ENCODE measurements around the gene POTEI. TPM values are rescaled to one million over a fixed set of nuclear protein-coding genes. Genes with fewer than 3 reads are reported as not detected.
"Not testable (repeated sequence)": the region's sequence is repeated elsewhere in the genome, so short reads cannot be mapped to it uniquely, and the experiment has no call there.

POTEI gene
- total and polyA plus RNA-seq, 2 donors: 0.14 TPM

DNA sequence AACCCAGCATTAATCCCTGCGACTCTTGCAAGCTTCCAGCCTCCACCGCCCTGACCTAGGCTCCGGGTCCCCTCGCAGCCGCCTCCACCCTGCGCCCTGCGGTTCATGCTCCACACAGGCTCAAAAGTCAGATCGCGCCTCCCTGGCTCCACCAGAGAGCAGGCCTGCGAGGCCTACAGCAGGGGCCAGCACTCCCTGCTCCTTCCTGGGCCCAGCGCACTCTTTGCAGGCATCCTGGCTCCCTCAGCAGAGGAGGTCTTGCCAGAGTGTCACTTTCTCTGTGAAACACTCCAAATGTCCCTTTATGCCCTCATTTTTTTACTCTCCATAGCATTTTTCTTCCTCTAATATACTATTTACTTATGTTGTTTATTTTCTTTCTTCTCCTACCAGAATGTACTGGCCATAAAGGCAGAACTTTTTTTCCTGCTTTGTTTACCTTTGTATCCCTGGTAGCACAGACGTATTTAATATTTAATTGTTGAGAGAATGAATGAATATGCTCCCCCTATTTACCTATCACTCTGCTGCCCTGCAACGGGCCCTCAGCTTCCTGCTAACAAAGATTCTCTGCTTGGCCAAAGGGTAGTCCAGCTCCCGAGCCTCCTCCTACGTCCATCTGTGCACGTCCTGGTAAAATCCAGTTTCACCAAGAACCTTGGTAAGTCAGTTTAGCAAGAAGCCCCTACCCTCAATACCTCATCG, 2.8 kb upstream of the POTEI start:
- H3K9me3 ChIP-seq (ENCODE audit: control insufficient read depth in 2 of 2, insufficient read depth in 1 of 2, low read length in 1 of 2); H3K4me1 ChIP-seq (ENCODE audit: control insufficient read depth in 2 of 2, insufficient read depth in 2 of 2, low read length in 2 of 2); DNase-seq (ENCODE audit: low read depth in 6 of 9, low spot score in 9 of 9); H3K27me3 ChIP-seq (ENCODE audit: control insufficient read depth in 2 of 2, insufficient read depth in 1 of 2, low read length in 1 of 2); H3K36me3 ChIP-seq (ENCODE audit: control insufficient read depth in 2 of 2, insufficient read depth in 2 of 2, low read length in 1 of 2); H3K27ac ChIP-seq (ENCODE audit: low read depth in 1 of 2, low read length in 1 of 2); H3K4me3 ChIP-seq (ENCODE audit: low read length in 2 of 2): not testable (repeated sequence)
- 96% methylated on average over 4 of the region's 17 CpGs for WGBS

DNA sequence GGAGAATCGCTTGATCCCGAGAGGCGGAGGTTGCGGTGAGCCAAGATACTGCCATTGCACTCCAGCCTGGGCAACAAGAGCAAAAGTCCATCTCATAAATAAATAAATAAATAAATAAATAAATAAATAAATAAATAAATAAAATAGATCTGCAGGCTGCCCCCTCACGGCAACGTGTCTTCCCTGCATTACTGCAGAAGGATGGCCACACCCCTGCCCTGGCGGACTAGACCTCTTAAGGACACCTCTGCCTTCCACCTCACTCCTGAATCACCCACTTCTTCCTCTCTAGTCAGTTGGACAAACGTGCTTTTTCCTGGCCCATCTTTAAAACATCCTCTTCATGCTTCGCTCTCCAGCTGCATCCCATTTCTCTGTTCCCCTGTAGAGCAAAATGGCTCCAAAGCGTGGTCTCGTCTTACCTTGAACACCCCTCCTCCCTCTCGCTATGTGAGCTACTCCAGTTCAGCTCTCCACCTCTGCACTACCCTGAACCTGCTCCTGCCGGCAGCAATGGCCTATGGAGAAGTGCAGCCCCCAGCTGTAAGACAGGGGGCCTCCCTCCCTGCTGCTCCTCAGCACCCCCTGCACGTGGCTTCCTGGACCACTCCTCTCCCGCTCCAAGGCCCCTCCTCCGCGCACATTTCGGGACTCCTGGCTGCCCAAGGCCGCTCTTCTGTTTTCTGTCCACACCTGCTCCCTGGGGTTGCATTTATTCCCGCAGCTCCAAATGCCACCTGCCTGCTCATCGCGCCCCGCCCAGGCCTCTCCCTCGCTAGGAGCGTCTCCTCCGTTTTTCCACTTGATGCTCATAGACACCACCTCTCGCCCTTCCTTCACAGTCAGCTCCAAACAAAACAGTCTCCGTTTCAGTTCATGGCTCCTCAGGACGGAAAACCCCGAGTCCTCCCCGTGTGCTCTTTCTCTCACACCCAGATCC, 1.9 kb upstream of the POTEI start:
- not testable (repeated sequence) for H3K4me3 ChIP-seq (ENCODE audit: low read length in 2 of 2); H3K9me3 ChIP-seq (ENCODE audit: control insufficient read depth in 2 of 2, insufficient read depth in 1 of 2, low read length in 1 of 2); H3K27me3 ChIP-seq (ENCODE audit: control insufficient read depth in 2 of 2, insufficient read depth in 1 of 2, low read length in 1 of 2); H3K27ac ChIP-seq (ENCODE audit: low read depth in 1 of 2, low read length in 1 of 2); H3K36me3 ChIP-seq (ENCODE audit: control insufficient read depth in 2 of 2, insufficient read depth in 2 of 2, low read length in 1 of 2); H3K4me1 ChIP-seq (ENCODE audit: control insufficient read depth in 2 of 2, insufficient read depth in 2 of 2, low read length in 2 of 2); DNase-seq (ENCODE audit: low read depth in 6 of 9, low spot score in 9 of 9)
- no CpG with 5 or more reads among the region's 31 CpGs for WGBS

DNA sequence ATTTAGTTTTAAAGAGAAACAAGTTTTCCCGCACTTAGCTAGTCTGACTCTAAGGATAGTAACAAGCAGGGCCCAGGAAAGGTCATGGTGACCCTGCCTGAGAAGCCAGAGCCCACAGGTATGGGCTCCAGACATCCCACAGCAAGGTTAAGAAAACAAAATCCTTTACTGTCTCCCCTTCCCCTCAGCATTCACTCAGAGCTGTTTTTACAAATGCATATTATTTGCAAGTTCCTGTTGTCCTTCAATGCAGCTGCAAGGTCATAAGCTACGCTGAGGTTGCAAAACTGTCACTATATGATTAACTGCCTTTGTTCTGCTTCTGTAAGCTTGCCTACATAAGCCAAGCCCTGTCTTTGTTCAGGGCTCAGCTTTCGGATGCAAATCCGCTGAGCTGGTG, 18.1 kb downstream of the POTEI start:
- WGBS: 67% methylated on average over 3 of the region's 4 CpGs
- not testable (repeated sequence) for H3K9me3 ChIP-seq (ENCODE audit: control insufficient read depth in 2 of 2, insufficient read depth in 1 of 2, low read length in 1 of 2); DNase-seq (ENCODE audit: low read depth in 6 of 9, low spot score in 9 of 9); H3K27ac ChIP-seq (ENCODE audit: low read depth in 1 of 2, low read length in 1 of 2); H3K4me3 ChIP-seq (ENCODE audit: low read length in 2 of 2); H3K27me3 ChIP-seq (ENCODE audit: control insufficient read depth in 2 of 2, insufficient read depth in 1 of 2, low read length in 1 of 2); H3K4me1 ChIP-seq (ENCODE audit: control insufficient read depth in 2 of 2, insufficient read depth in 2 of 2, low read length in 2 of 2); H3K36me3 ChIP-seq (ENCODE audit: control insufficient read depth in 2 of 2, insufficient read depth in 2 of 2, low read length in 1 of 2)

DNA sequence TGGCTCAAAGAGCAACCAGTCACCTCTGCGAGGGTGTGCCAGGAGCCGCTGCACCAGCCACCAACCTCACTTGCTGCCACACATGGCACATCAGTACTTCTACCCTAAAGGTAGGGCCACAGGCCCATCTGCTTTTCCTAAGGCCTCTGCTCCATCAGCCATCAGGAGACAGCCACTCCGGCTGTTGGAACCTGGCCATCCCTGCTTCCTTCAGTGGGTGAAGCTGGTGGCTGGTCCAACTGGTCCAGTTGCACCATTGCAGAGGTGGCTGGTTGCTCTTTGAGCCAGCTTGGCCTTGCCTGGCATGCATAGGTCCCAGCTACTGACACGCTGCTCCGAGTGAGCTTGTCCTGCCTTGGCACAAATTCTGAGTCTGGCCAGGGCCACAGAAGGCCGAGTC, 53.7 kb downstream of the POTEI start:
- WGBS: 95% methylated on average over 6 of the region's 6 CpGs
- not testable (repeated sequence) for H3K4me1 ChIP-seq (ENCODE audit: control insufficient read depth in 2 of 2, insufficient read depth in 2 of 2, low read length in 2 of 2); H3K36me3 ChIP-seq (ENCODE audit: control insufficient read depth in 2 of 2, insufficient read depth in 2 of 2, low read length in 1 of 2); H3K27ac ChIP-seq (ENCODE audit: low read depth in 1 of 2, low read length in 1 of 2); H3K9me3 ChIP-seq (ENCODE audit: control insufficient read depth in 2 of 2, insufficient read depth in 1 of 2, low read length in 1 of 2); H3K4me3 ChIP-seq (ENCODE audit: low read length in 2 of 2); DNase-seq (ENCODE audit: low read depth in 6 of 9, low spot score in 9 of 9); H3K27me3 ChIP-seq (ENCODE audit: control insufficient read depth in 2 of 2, insufficient read depth in 1 of 2, low read length in 1 of 2)

DNA sequence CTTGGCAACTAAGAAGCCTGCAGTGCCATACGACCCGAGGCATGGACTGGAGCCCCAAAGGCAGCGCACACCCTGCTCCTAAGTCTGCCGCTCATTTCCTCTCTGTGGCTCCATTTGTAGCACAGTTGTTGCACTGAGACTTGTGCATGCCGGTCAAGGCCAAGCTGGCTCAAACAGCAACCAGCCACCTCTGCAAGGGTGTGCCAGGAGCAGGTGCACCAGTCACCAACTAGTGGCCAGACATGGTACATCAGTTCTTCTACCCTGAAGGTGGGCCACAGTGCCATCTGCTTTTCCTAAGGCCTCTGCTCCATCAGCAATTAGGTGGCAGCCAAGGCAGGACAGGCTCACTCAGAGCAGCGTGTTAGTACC, 54.4 kb downstream of the POTEI start:
- H3K27me3 ChIP-seq (ENCODE audit: control insufficient read depth in 2 of 2, insufficient read depth in 1 of 2, low read length in 1 of 2); H3K4me3 ChIP-seq (ENCODE audit: low read length in 2 of 2); H3K9me3 ChIP-seq (ENCODE audit: control insufficient read depth in 2 of 2, insufficient read depth in 1 of 2, low read length in 1 of 2); DNase-seq (ENCODE audit: low read depth in 6 of 9, low spot score in 9 of 9); H3K36me3 ChIP-seq (ENCODE audit: control insufficient read depth in 2 of 2, insufficient read depth in 2 of 2, low read length in 1 of 2); H3K4me1 ChIP-seq (ENCODE audit: control insufficient read depth in 2 of 2, insufficient read depth in 2 of 2, low read length in 2 of 2); H3K27ac ChIP-seq (ENCODE audit: low read depth in 1 of 2, low read length in 1 of 2): not testable (repeated sequence)
- WGBS: 95% methylated on average over 6 of the region's 6 CpGs

DNA sequence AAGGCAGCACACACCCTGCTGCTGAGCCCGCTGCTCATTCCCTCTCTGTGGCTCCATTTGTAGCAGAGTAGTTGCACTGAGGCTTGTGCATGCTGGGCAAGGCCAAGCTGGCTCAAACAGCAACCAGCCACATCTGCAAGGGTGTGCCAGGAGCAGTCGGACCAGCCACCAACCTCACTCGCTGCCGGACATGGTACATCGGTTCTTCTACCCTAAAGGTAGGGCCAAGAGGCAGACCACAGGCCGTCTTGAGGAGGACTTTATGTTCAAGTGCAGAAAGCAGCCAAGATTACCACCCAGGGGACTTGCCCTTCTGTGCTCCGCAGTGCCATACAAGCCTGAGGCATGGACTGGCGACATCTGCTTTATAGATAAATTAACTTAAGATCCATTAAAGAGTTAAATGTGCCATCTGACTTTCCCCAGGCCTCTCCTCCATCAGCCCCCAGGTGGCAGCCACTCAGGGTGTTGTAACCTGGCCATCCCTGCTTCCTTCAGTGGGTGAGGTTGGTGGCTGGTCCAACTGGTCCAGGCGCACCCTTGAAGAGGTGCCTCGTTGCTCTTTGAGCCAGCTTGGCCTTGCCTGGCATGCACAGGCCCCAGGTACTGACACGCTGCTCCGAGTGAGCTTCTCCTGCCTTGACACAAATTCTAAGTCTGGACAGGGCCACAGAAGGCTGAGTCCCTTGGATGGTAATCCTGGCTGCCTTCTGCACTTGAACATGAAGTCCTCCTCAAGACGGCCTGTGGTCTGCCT, 55.0 kb downstream of the POTEI start:
- not testable (repeated sequence) for H3K27me3 ChIP-seq (ENCODE audit: control insufficient read depth in 2 of 2, insufficient read depth in 1 of 2, low read length in 1 of 2); H3K27ac ChIP-seq (ENCODE audit: low read depth in 1 of 2, low read length in 1 of 2); H3K4me1 ChIP-seq (ENCODE audit: control insufficient read depth in 2 of 2, insufficient read depth in 2 of 2, low read length in 2 of 2); H3K36me3 ChIP-seq (ENCODE audit: control insufficient read depth in 2 of 2, insufficient read depth in 2 of 2, low read length in 1 of 2); H3K4me3 ChIP-seq (ENCODE audit: low read length in 2 of 2); DNase-seq (ENCODE audit: low read depth in 6 of 9, low spot score in 9 of 9); H3K9me3 ChIP-seq (ENCODE audit: control insufficient read depth in 2 of 2, insufficient read depth in 1 of 2, low read length in 1 of 2)
- whole genome bisulfite sequencing: 95% methylated on average over 12 of the region's 13 CpGs

DNA sequence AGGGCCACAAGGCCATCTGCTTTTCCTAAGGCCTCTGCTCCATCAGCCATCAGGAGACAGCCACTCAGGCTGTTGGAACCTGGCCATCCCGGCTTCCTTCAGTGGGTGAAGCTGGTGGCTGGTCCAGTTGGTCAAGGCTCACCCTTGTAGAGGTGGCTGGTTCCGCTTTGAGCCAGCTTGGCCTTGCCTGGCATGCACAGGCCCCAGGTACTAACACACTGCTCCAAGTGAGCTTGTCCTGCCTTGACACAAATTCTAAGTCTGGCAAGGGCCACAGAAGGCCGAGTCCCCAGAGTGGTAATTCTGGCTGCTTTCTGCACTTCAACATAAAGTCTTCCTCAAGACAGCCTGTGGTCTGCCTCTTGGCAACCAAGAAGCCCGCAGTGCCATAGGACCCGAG, 56.2 kb downstream of the POTEI start:
- 93% methylated on average over 4 of the region's 5 CpGs for WGBS
- H3K4me3 ChIP-seq (ENCODE audit: low read length in 2 of 2); H3K36me3 ChIP-seq (ENCODE audit: control insufficient read depth in 2 of 2, insufficient read depth in 2 of 2, low read length in 1 of 2); H3K9me3 ChIP-seq (ENCODE audit: control insufficient read depth in 2 of 2, insufficient read depth in 1 of 2, low read length in 1 of 2); H3K27me3 ChIP-seq (ENCODE audit: control insufficient read depth in 2 of 2, insufficient read depth in 1 of 2, low read length in 1 of 2); H3K4me1 ChIP-seq (ENCODE audit: control insufficient read depth in 2 of 2, insufficient read depth in 2 of 2, low read length in 2 of 2); H3K27ac ChIP-seq (ENCODE audit: low read depth in 1 of 2, low read length in 1 of 2); DNase-seq (ENCODE audit: low read depth in 6 of 9, low spot score in 9 of 9): not testable (repeated sequence)

DNA sequence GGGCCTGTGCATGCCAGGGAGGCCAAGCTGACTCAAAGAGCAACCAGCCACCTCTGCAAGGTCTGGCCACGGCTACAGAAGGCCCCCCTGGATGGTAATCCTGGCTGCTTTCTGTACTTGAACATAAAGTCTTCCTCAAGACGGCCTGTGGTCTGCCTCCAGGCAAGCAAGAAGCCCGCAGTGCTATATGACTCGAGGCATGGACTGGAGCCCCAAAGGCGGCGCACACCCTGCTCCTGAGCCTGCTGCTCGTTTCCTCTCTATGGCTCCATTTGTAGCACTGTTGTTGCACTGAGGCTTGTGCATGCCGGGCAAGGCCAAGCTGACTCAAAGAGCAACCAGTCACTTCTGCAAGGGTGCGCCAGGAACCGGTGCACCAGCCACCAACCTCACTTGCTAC, 57.3 kb downstream of the POTEI start:
- not testable (repeated sequence) for H3K9me3 ChIP-seq (ENCODE audit: control insufficient read depth in 2 of 2, insufficient read depth in 1 of 2, low read length in 1 of 2); DNase-seq (ENCODE audit: low read depth in 6 of 9, low spot score in 9 of 9); H3K27me3 ChIP-seq (ENCODE audit: control insufficient read depth in 2 of 2, insufficient read depth in 1 of 2, low read length in 1 of 2); H3K4me3 ChIP-seq (ENCODE audit: low read length in 2 of 2); H3K36me3 ChIP-seq (ENCODE audit: control insufficient read depth in 2 of 2, insufficient read depth in 2 of 2, low read length in 1 of 2); H3K27ac ChIP-seq (ENCODE audit: low read depth in 1 of 2, low read length in 1 of 2); H3K4me1 ChIP-seq (ENCODE audit: control insufficient read depth in 2 of 2, insufficient read depth in 2 of 2, low read length in 2 of 2)
- 92% methylated on average over 10 of the region's 10 CpGs for WGBS

DNA sequence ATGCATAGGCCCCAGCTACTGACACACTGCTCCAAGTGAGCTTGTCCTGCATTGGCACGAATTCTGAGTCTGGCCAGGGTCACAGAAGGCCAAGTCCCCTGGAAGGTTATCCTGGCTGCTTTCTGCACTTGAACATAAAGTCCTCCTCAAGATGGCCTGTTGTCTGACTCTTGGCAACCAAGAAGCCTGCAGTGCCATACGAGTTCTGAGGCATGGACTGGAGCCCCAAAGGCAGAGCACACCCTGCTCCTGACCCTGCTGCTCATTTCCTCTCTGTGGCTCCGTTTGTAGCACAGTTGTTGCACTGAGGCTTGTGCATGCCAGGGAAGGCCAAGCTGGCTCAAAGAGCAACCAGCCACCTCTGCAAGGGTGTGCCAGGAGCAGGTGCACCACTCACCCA, 57.9 kb downstream of the POTEI start:
- DNase-seq (ENCODE audit: low read depth in 6 of 9, low spot score in 9 of 9); H3K27me3 ChIP-seq (ENCODE audit: control insufficient read depth in 2 of 2, insufficient read depth in 1 of 2, low read length in 1 of 2): not testable (repeated sequence)

More for the DNA sequence above, 57.9 kb downstream of the POTEI start:
- 67% methylated on average over 3 of the region's 3 CpGs for WGBS
- H3K27ac ChIP-seq (ENCODE audit: low read depth in 1 of 2, low read length in 1 of 2); H3K36me3 ChIP-seq (ENCODE audit: control insufficient read depth in 2 of 2, insufficient read depth in 2 of 2, low read length in 1 of 2); H3K9me3 ChIP-seq (ENCODE audit: control insufficient read depth in 2 of 2, insufficient read depth in 1 of 2, low read length in 1 of 2); H3K4me3 ChIP-seq (ENCODE audit: low read length in 2 of 2); H3K4me1 ChIP-seq (ENCODE audit: control insufficient read depth in 2 of 2, insufficient read depth in 2 of 2, low read length in 2 of 2): not testable (repeated sequence)

Data from thymus (tissue), 11 donors.